ENCODE data around the gene CDC42BPB. TPM values are rescaled to one million over a fixed set of nuclear protein-coding genes. Genes with fewer than 3 reads are reported as not detected.
"Not testable (repeated sequence)": the region's sequence is repeated elsewhere in the genome, so short reads cannot be mapped to it uniquely, and the experiment has no call there.

CDC42BPB gene
- total and polyA plus RNA-seq, 5 donors from 2014 or later = 0.08 to 19.2 (median 0.41) TPM

DNA sequence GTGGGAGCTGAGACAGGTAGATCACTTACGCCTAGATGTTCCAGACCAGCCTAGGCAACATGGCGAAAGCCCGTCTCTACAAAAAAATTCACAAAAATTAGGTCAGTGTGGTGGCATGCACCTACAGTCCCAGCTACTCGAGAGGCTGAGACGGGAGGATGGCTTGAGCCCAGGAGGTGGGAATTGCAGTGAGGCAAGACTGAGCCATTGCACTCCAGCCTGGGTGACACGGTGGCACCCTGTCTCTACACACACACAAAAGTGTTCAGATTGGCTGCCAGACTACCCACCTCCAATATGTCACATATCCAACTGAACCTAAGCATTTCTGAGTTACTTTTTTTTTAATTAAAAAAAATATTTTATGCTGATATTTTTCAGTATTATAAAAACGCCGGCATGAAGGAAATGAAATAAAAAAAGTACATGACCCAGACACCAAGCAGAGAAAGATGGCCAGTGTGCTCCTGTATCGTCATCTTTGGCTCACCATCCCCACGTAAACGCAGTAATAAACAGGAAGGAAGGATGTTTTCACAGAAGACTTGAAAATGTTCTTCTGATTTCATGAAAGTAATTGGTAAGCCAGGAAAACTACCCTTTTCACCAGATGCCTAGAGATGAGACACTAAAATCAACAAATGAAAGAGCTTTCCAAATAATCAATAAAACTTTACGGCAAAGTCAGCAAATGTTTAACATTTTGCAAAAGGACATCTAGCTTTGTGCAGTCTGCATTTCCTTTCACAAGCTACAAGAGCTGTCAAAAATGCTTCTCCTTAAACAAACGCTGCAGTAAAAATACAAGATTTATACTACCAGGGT, 26.4 kb downstream of the CDC42BPB start:
- H3K36me3 ChIP-seq (ENCODE audit: control insufficient read depth, insufficient read depth, low read length) = no peaks in the 10 kb centered on the region
- no peaks in the 10 kb centered on the region for H3K9me3 ChIP-seq (ENCODE audit: control insufficient read depth in 2 of 2, low read length in 2 of 2)
- DNase-seq (no peak), ATAC-seq (ENCODE audit: low read depth in 2 of 2) (no peak)
- Mint-ChIP-seq H3K27me3 (no peaks in the 10 kb centered on the region), H3K4me1 (peaks cover 0 to 3% (median 0%) of the 10 kb centered on the region in 4 donors), H3K4me3 (no peak overlapping the region), H3K36me3 (no peaks in the 10 kb centered on the region), H3K9me3 (no peaks in the 10 kb centered on the region), H3K27ac (no peak overlapping the region)
- no peak overlapping the region for H3K4me3 ChIP-seq (ENCODE audit: low read depth, low read length)
- H3K4me1 ChIP-seq (ENCODE audit: control insufficient read depth, insufficient read depth, low read length, poor library complexity, severe bottlenecking) = no peaks in the 10 kb centered on the region
- H3K27ac ChIP-seq (ENCODE audit: insufficient read depth, low read length, poor library complexity, severe bottlenecking) = no peak overlapping the region
- no peaks in the 10 kb centered on the region for H3K27me3 ChIP-seq (ENCODE audit: control insufficient read depth, insufficient read depth, low read length)

GRCh38 chr14:103029936-103030335, 27.4 kb downstream of the CDC42BPB start:
- peaks cover 0 to 2% (median 0%) of the 10 kb centered on the region in 7 donors for H3K9me3 Mint-ChIP-seq
- no peak for DNase-seq
- peaks cover 0 to 3% (median 0%) of the 10 kb centered on the region in 4 donors for H3K4me1 Mint-ChIP-seq
- H3K4me3 Mint-ChIP-seq = no peak overlapping the region
- H3K27me3 Mint-ChIP-seq = no peaks in the 10 kb centered on the region
- Histone ChIP-seq H3K4me3 (ENCODE audit: low read depth, low read length) (no peak overlapping the region), H3K27ac (ENCODE audit: insufficient read depth, low read length, poor library complexity, severe bottlenecking) (no peak overlapping the region), H3K9me3 (ENCODE audit: control insufficient read depth in 2 of 2, low read length in 2 of 2) (no peaks in the 10 kb centered on the region), H3K36me3 (ENCODE audit: control insufficient read depth, insufficient read depth, low read length) (no peaks in the 10 kb centered on the region), H3K27me3 (ENCODE audit: control insufficient read depth, insufficient read depth, low read length) (no peaks in the 10 kb centered on the region), H3K4me1 (ENCODE audit: control insufficient read depth, insufficient read depth, low read length, poor library complexity, severe bottlenecking) (no peaks in the 10 kb centered on the region)
- H3K27ac Mint-ChIP-seq = no peak overlapping the region
- ATAC-seq (ENCODE audit: low read depth in 2 of 2) = no peak
- peaks cover 3% of the 10 kb centered on the region for H3K36me3 Mint-ChIP-seq

DNA sequence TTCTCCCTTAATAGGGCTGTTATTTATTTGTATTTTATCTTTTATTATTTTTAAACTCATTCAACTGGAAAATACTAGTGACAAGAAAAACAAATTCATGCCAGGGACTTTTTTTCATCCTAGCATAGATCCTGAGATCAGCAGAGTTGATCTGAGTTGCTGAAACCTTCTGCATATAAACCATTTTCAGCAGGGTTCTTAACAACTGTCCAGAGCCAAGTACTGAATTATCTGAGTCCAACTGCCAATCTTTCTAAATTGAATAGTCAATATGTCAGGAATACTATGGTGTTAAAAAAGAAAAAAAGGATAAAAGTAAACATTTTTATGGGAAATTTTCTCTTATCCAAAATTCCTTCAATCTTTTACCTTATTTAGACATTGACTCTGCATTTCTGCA, 28.6 kb downstream of the CDC42BPB start:
- Mint-ChIP-seq H3K36me3 (peaks cover 8% of the 10 kb centered on the region), H3K27ac (no peak overlapping the region), H3K9me3 (peaks cover 0 to 3% (median 0%) of the 10 kb centered on the region in 7 donors), H3K4me3 (no peak overlapping the region), H3K4me1 (peaks cover 0 to 5% (median 1%) of the 10 kb centered on the region in 4 donors), H3K27me3 (no peaks in the 10 kb centered on the region)
- no peaks in the 10 kb centered on the region for H3K27me3 ChIP-seq (ENCODE audit: control insufficient read depth, insufficient read depth, low read length)
- H3K27ac ChIP-seq (ENCODE audit: insufficient read depth, low read length, poor library complexity, severe bottlenecking) = no peak overlapping the region
- no peak for ATAC-seq (ENCODE audit: low read depth in 2 of 2)
- no peaks in the 10 kb centered on the region for H3K36me3 ChIP-seq (ENCODE audit: control insufficient read depth, insufficient read depth, low read length)
- no peak for DNase-seq
- H3K4me1 ChIP-seq (ENCODE audit: control insufficient read depth, insufficient read depth, low read length, poor library complexity, severe bottlenecking) = no peaks in the 10 kb centered on the region
- H3K9me3 ChIP-seq (ENCODE audit: control insufficient read depth in 2 of 2, low read length in 2 of 2) = no peaks in the 10 kb centered on the region
- no peak overlapping the region for H3K4me3 ChIP-seq (ENCODE audit: low read depth, low read length)

- no peak overlapping the region for H3K4me3 ChIP-seq (ENCODE audit: low read depth, low read length)
- Mint-ChIP-seq H3K4me1 (peaks cover 0 to 5% (median 1%) of the 10 kb centered on the region in 4 donors), H3K27me3 (no peaks in the 10 kb centered on the region), H3K9me3 (peaks cover 0 to 3% (median 0%) of the 10 kb centered on the region in 7 donors), H3K36me3 (peaks cover 8% of the 10 kb centered on the region), H3K27ac (no peak overlapping the region), H3K4me3 (no peak overlapping the region)
- DNase-seq (no peak), ATAC-seq (ENCODE audit: low read depth in 2 of 2) (no peak)
- H3K27me3 ChIP-seq (ENCODE audit: control insufficient read depth, insufficient read depth, low read length) = no peaks in the 10 kb centered on the region
- H3K27ac ChIP-seq (ENCODE audit: insufficient read depth, low read length, poor library complexity, severe bottlenecking) = no peak overlapping the region
- no peaks in the 10 kb centered on the region for H3K4me1 ChIP-seq (ENCODE audit: control insufficient read depth, insufficient read depth, low read length, poor library complexity, severe bottlenecking)
- no peaks in the 10 kb centered on the region for H3K9me3 ChIP-seq (ENCODE audit: control insufficient read depth in 2 of 2, low read length in 2 of 2)
- H3K36me3 ChIP-seq (ENCODE audit: control insufficient read depth, insufficient read depth, low read length) = no peaks in the 10 kb centered on the region
Observed at GRCh38 chr14:103028161-103028767, 29.1 kb downstream of the CDC42BPB start.

GRCh38 chr14:103027451-103027850, 29.9 kb downstream of the CDC42BPB start:
- H3K36me3 Mint-ChIP-seq = peaks cover 8% of the 10 kb centered on the region
- H3K4me1 Mint-ChIP-seq = peaks cover 0 to 5% (median 1%) of the 10 kb centered on the region in 4 donors
- H3K4me1 ChIP-seq (ENCODE audit: control insufficient read depth, insufficient read depth, low read length, poor library complexity, severe bottlenecking) = no peaks in the 10 kb centered on the region
- no peak overlapping the region for H3K4me3 ChIP-seq (ENCODE audit: low read depth, low read length)
- DNase-seq (no peak), ATAC-seq (ENCODE audit: low read depth in 2 of 2) (no peak)
- no peak overlapping the region for H3K4me3 Mint-ChIP-seq
- H3K27me3 ChIP-seq (ENCODE audit: control insufficient read depth, insufficient read depth, low read length) = no peaks in the 10 kb centered on the region
- no peaks in the 10 kb centered on the region for H3K9me3 ChIP-seq (ENCODE audit: control insufficient read depth in 2 of 2, low read length in 2 of 2)
- no peaks in the 10 kb centered on the region for H3K36me3 ChIP-seq (ENCODE audit: control insufficient read depth, insufficient read depth, low read length)
- no peak overlapping the region for H3K27ac ChIP-seq (ENCODE audit: insufficient read depth, low read length, poor library complexity, severe bottlenecking)
- H3K27me3 Mint-ChIP-seq = no peaks in the 10 kb centered on the region
- no peak overlapping the region for H3K27ac Mint-ChIP-seq
- peaks cover 0 to 3% (median 0%) of the 10 kb centered on the region in 7 donors for H3K9me3 Mint-ChIP-seq

DNA sequence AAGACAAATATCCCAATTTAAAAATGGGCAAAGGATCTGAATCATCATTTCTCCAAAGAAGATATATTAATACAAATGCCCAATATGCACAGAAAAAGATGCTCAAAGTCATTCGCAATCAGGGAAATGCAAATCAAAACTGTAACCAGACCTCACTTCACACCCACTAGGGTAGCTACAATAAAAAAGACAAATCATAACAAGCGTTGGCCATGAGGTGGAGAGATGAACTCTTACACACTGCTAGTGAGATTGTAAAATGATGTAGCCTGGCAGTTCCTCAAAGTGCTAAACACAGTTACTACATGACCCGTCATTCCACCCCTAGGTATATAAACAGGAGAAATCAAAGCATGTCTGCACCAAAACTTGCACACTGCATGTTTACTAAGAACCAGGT, 30.4 kb downstream of the CDC42BPB start:
- DNase-seq = no peak
- Mint-ChIP-seq H3K4me1 (peaks cover 0 to 5% (median 1%) of the 10 kb centered on the region in 4 donors), H3K4me3 (no peak overlapping the region), H3K9me3 (peaks cover 0 to 3% (median 0%) of the 10 kb centered on the region in 7 donors), H3K27me3 (no peaks in the 10 kb centered on the region), H3K36me3 (peaks cover 8% of the 10 kb centered on the region), H3K27ac (no peak overlapping the region)
- Histone ChIP-seq H3K9me3 (ENCODE audit: control insufficient read depth in 2 of 2, low read length in 2 of 2) (no peaks in the 10 kb centered on the region), H3K4me3 (ENCODE audit: low read depth, low read length) (no peak overlapping the region), H3K4me1 (ENCODE audit: control insufficient read depth, insufficient read depth, low read length, poor library complexity, severe bottlenecking) (no peaks in the 10 kb centered on the region), H3K27me3 (ENCODE audit: control insufficient read depth, insufficient read depth, low read length) (no peaks in the 10 kb centered on the region), H3K27ac (ENCODE audit: insufficient read depth, low read length, poor library complexity, severe bottlenecking) (no peak overlapping the region), H3K36me3 (ENCODE audit: control insufficient read depth, insufficient read depth, low read length) (no peaks in the 10 kb centered on the region)
- no peak for ATAC-seq (ENCODE audit: low read depth in 2 of 2)

DNA sequence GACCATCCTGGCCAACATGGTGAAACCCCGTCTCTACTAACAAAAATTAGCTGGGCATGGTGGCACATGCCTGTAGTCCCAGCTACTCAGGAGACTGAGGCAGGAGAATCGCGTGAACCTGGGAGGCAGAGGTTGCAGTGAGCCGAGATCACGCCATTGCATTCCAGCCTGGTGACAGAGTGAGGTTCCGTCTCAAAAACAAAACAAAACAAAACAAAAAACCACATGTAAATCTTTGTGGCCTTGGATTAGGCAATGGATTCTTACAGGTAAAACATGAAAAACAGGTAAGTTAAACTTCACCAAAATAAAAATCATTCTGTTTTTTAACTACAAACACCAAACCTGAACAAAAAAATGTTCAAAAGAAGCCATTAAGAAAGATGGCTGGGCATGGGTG, 31.2 kb downstream of the CDC42BPB start:
- H3K27ac Mint-ChIP-seq; H3K27ac ChIP-seq (ENCODE audit: insufficient read depth, low read length, poor library complexity, severe bottlenecking); H3K4me3 Mint-ChIP-seq; H3K36me3 ChIP-seq (ENCODE audit: control insufficient read depth, insufficient read depth, low read length); H3K4me1 ChIP-seq (ENCODE audit: control insufficient read depth, insufficient read depth, low read length, poor library complexity, severe bottlenecking); H3K9me3 Mint-ChIP-seq; H3K9me3 ChIP-seq (ENCODE audit: control insufficient read depth in 2 of 2, low read length in 2 of 2); H3K4me3 ChIP-seq (ENCODE audit: low read depth, low read length); H3K27me3 ChIP-seq (ENCODE audit: control insufficient read depth, insufficient read depth, low read length); H3K27me3 Mint-ChIP-seq; ATAC-seq (ENCODE audit: low read depth in 2 of 2); H3K4me1 Mint-ChIP-seq; DNase-seq; H3K36me3 Mint-ChIP-seq: not testable (repeated sequence)

Data from CD4-positive, CD25-positive, alpha-beta regulatory T cell (primary cell).